ENCODE results near the gene TRAPPC2L. TPM values are rescaled to one million over a fixed set of nuclear protein-coding genes. Genes with fewer than 3 reads are reported as not detected.

Gene TRAPPC2L
- polyA plus RNA-seq, 1 donor from 2014 or later, result 86.1 TPM

- Mint-ChIP-seq H3K27ac (peak overlapping the region in 2 of 3 donors; percentile 85 to 97), H3K4me1 (peaks cover 18 to 30% (median 28%) of the 10 kb centered on the region in 3 donors), H3K9me3 (no peaks in the 10 kb centered on the region), H3K4me3 (peak overlapping the region; percentile 90 to 99 (median 97)), H3K27me3 (no peaks in the 10 kb centered on the region), H3K36me3 (no peaks in the 10 kb centered on the region)
These were observed 652 bp upstream of the TRAPPC2L start for GRCh38 chr16:88856122-88856827.

GRCh38 chr16:88857728-88858339 lies 907 bp downstream of the TRAPPC2L start:
- no peaks in the 10 kb centered on the region for H3K9me3 Mint-ChIP-seq
- H3K36me3 Mint-ChIP-seq, result no peaks in the 10 kb centered on the region
- H3K27me3 Mint-ChIP-seq, result no peaks in the 10 kb centered on the region
- peaks cover 18 to 26% (median 25%) of the 10 kb centered on the region in 3 donors for H3K4me1 Mint-ChIP-seq
- peak overlapping the region; percentile 54 to 95 (median 87) for H3K27ac Mint-ChIP-seq
- peak overlapping the region; percentile 95 to 100 (median 98) for H3K4me3 Mint-ChIP-seq

- H3K36me3 Mint-ChIP-seq, result no peaks in the 10 kb centered on the region
- peak overlapping the region in 2 of 3 donors; percentile 23 to 74 for H3K27ac Mint-ChIP-seq
- no peaks in the 10 kb centered on the region for H3K9me3 Mint-ChIP-seq
- H3K4me3 Mint-ChIP-seq, result peak overlapping the region in 3 of 4 donors; percentile 57 to 95 (median 63)
- peaks cover 17 to 26% (median 23%) of the 10 kb centered on the region in 3 donors for H3K4me1 Mint-ChIP-seq
- H3K27me3 Mint-ChIP-seq, result no peaks in the 10 kb centered on the region
These were observed 2.6 kb downstream of the TRAPPC2L start for GRCh38 chr16:88859381-88860091.

- H3K4me1 Mint-ChIP-seq, result peaks cover 6 to 16% (median 13%) of the 10 kb centered on the region in 3 donors
- H3K4me3 Mint-ChIP-seq, result peak overlapping the region in 1 of 4 donors; percentile 82
- peak overlapping the region in 1 of 3 donors; percentile 51 for H3K27ac Mint-ChIP-seq
- H3K27me3 Mint-ChIP-seq, result no peaks in the 10 kb centered on the region
- no peaks in the 10 kb centered on the region for H3K36me3 Mint-ChIP-seq
- no peaks in the 10 kb centered on the region for H3K9me3 Mint-ChIP-seq
These were observed 4.4 kb downstream of the TRAPPC2L start for GRCh38 chr16:88861359-88861758.

- Mint-ChIP-seq H3K27me3 (no peaks in the 10 kb centered on the region), H3K4me1 (peaks cover 1 to 11% (median 9%) of the 10 kb centered on the region in 3 donors), H3K36me3 (no peaks in the 10 kb centered on the region), H3K27ac (no peak overlapping the region), H3K4me3 (no peak overlapping the region), H3K9me3 (no peaks in the 10 kb centered on the region)
These were observed 6.0 kb downstream of the TRAPPC2L start for GRCh38 chr16:88862968-88863367.

- Mint-ChIP-seq H3K27ac (no peak overlapping the region), H3K27me3 (no peaks in the 10 kb centered on the region), H3K4me1 (peaks cover 0 to 7% (median 6%) of the 10 kb centered on the region in 3 donors), H3K36me3 (no peaks in the 10 kb centered on the region), H3K4me3 (no peak overlapping the region), H3K9me3 (no peaks in the 10 kb centered on the region)
These were observed 6.5 kb downstream of the TRAPPC2L start for GRCh38 chr16:88863426-88863825.

GRCh38 chr16:88864099-88864498 lies 7.2 kb downstream of the TRAPPC2L start:
- Mint-ChIP-seq H3K27ac (no peak overlapping the region), H3K4me1 (peaks cover 0 to 4% (median 3%) of the 10 kb centered on the region in 3 donors), H3K36me3 (no peaks in the 10 kb centered on the region), H3K27me3 (peaks cover 2% of the 10 kb centered on the region), H3K9me3 (no peaks in the 10 kb centered on the region), H3K4me3 (no peak overlapping the region)

GRCh38 chr16:88864521-88864920 lies 7.6 kb downstream of the TRAPPC2L start:
- H3K27ac Mint-ChIP-seq, result no peak overlapping the region
- no peaks in the 10 kb centered on the region for H3K9me3 Mint-ChIP-seq
- peaks cover 3% of the 10 kb centered on the region for H3K27me3 Mint-ChIP-seq

GRCh38 chr16:88865310-88865709 lies 8.4 kb downstream of the TRAPPC2L start:
- Mint-ChIP-seq H3K27me3 (peaks cover 3% of the 10 kb centered on the region), H3K36me3 (no peaks in the 10 kb centered on the region), H3K4me3 (no peak overlapping the region), H3K4me1 (no peaks in the 10 kb centered on the region), H3K9me3 (no peaks in the 10 kb centered on the region), H3K27ac (peak overlapping the region in 2 of 3 donors; percentile 18 to 31)

More at GRCh38 chr16:88864521-88864920, 7.6 kb downstream of the TRAPPC2L start:
- H3K4me3 Mint-ChIP-seq, result no peak overlapping the region
- H3K36me3 Mint-ChIP-seq, result no peaks in the 10 kb centered on the region
- H3K4me1 Mint-ChIP-seq, result peaks cover 0 to 3% (median 2%) of the 10 kb centered on the region in 3 donors

- Mint-ChIP-seq H3K4me1 (peaks cover 3% of the 10 kb centered on the region in 3 donors), H3K27ac (peak overlapping the region in 1 of 3 donors; percentile 18), H3K9me3 (no peaks in the 10 kb centered on the region), H3K36me3 (no peaks in the 10 kb centered on the region), H3K4me3 (no peak overlapping the region), H3K27me3 (peaks cover 7% of the 10 kb centered on the region)
These were observed 8.8 kb downstream of the TRAPPC2L start for GRCh38 chr16:88865742-88866141.

- peak within 1 kb of the TSS in 1 of 4 donors; percentile 76 for H3K4me3 Mint-ChIP-seq
- peaks cover 11% of the 10 kb centered on the region for H3K27me3 Mint-ChIP-seq
- peak within 1 kb of the TSS in 2 of 3 donors; percentile 25 to 69 for H3K27ac Mint-ChIP-seq
- H3K4me1 Mint-ChIP-seq, result peaks cover 7 to 8% (median 7%) of the 10 kb centered on the region in 3 donors
- no peaks in the 10 kb centered on the region for H3K9me3 Mint-ChIP-seq
- peaks cover 1% of the 10 kb centered on the region for H3K36me3 Mint-ChIP-seq
These were observed 9.4 kb downstream of the TRAPPC2L start, which contains the start of gene PABPN1L for GRCh38 chr16:88866151-88866920. Gene PABPN1L, minus strand, starts transcription at chr16:88866660. Its CDS starts 54 bp downstream, at chr16:88866606.

- Mint-ChIP-seq H3K4me3 (no peak overlapping the region), H3K4me1 (peaks cover 8 to 9% (median 8%) of the 10 kb centered on the region in 3 donors), H3K9me3 (no peaks in the 10 kb centered on the region), H3K27me3 (peaks cover 12% of the 10 kb centered on the region), H3K36me3 (peaks cover 1% of the 10 kb centered on the region), H3K27ac (peak overlapping the region; percentile 45 to 69 (median 63))
These were observed 10.8 kb downstream of the TRAPPC2L start for GRCh38 chr16:88867581-88868246.

GRCh38 chr16:88868974-88869672 lies 12.2 kb downstream of the TRAPPC2L start:
- Mint-ChIP-seq H3K27me3 (peaks cover 12% of the 10 kb centered on the region), H3K4me3 (no peak overlapping the region), H3K4me1 (peaks cover 8 to 9% (median 8%) of the 10 kb centered on the region in 3 donors), H3K9me3 (no peaks in the 10 kb centered on the region), H3K27ac (peak overlapping the region in 1 of 3 donors; percentile 45), H3K36me3 (peaks cover 1% of the 10 kb centered on the region)
